ENCODE data around the gene MYOF. TPM values are rescaled to one million over a fixed set of nuclear protein-coding genes. Genes with fewer than 3 reads are reported as not detected.

MYOF gene
- total and polyA plus RNA-seq, 10 of the 15 experiments (the other 5 are each of a cell fraction or from before 2014, with no cell fraction given): 0.02 to 0.59 (median 0.17) TPM

- H4K20me1 ChIP-seq (ENCODE audit: control insufficient read depth, insufficient read depth): no peaks in the 10 kb centered on the region
- H3K4me2 ChIP-seq (ENCODE audit: control insufficient read depth, insufficient read depth): no peak overlapping the region
- DNase-seq (ENCODE audit: low read depth, low spot score) (no peak), ATAC-seq (no peak), FAIRE-seq (no peak)
- H3K9me3 ChIP-seq (replicated peaks; ENCODE audit: control insufficient read depth, insufficient read depth, low read length): no peaks in the 10 kb centered on the region
- no peaks in the 10 kb centered on the region; a peak in 1 of 4 replicates for H3K27me3 ChIP-seq (replicated peaks in 1 of 2; ENCODE audit: control insufficient read depth in 2 of 2, insufficient read depth in 2 of 2, low read length in 1 of 2)
- no peak overlapping the region for H3K9ac ChIP-seq (ENCODE audit: control insufficient read depth, insufficient read depth, low read length)
- H3K4me3 ChIP-seq: no peak overlapping the region
- in situ Hi-C loops (cut with MboI): no loop called here
- no peak overlapping the region for H3K27ac ChIP-seq (ENCODE audit: control insufficient read depth, insufficient read depth)
- 51% methylated on average over 6 of the region's 8 CpGs for WGBS (ENCODE audit: insufficient coverage, insufficient replicate concordance, low lambda C conversion rate, missing lambda C conversion rate)
- CTCF ChIA-PET: interaction anchor here (0.7 to 3.5 kb wide), 2 partner anchors 25 to 30 kb away, joined by 5 to 12 read pairs; partner anchors contain the start of gene MYOF
- POLR2A ChIA-PET: interaction anchor here (0.7 kb wide), 1 partner anchor 295 kb away, joined by 3 read pairs; no protein-coding TSS in a partner anchor
- H3K4me1 ChIP-seq (ENCODE audit: control insufficient read depth, insufficient read depth, low read length): no peaks in the 10 kb centered on the region
- RAD21 ChIA-PET (ENCODE audit: unreplicated experiment): interaction anchor here (1.5 kb wide), 1 partner anchor 81 kb away, joined by 5 read pairs; no protein-coding TSS in a partner anchor
- intact Hi-C loops (cut with micrococcal nuclease; ENCODE audit: unreplicated experiment): no loop called here
- SMC1A ChIA-PET (ENCODE audit: uncharacterized antibody, unreplicated experiment): interaction anchor here (0.5 to 1.7 kb wide), 3 partner anchors 15 to 80 kb away, joined by 3 to 4 read pairs (median 3); no protein-coding TSS in a partner anchor
- no peaks in the 10 kb centered on the region for H3K79me2 ChIP-seq (ENCODE audit: control insufficient read depth, insufficient read depth, low read length)
- no peak overlapping the region for H2AFZ ChIP-seq (ENCODE audit: control insufficient read depth, low read depth, low read length)
- H3K36me3 ChIP-seq (ENCODE audit: control insufficient read depth in 2 of 2, insufficient read depth in 2 of 2, low read length in 1 of 2): no peaks in the 10 kb centered on the region
- BruUV-seq (replicated peaks): no TSS peak
- TF ChIP-seq RFX5 (IDR thresholded peaks at IDR 0.05; ENCODE audit: low read depth, low read length) (no peak), NFYA (IDR thresholded peaks at IDR 0.05; ENCODE audit: borderline replicate concordance, low read depth, low read length) (no peak), TCF12 (IDR thresholded peaks at IDR 0.05; ENCODE audit: low read depth, low read length) (no peak), STAT1 (conservative IDR thresholded peaks at IDR 0.05) (no peak), SIN3A (IDR thresholded peaks at IDR 0.05; ENCODE audit: low read depth, low read length) (no peak), ATF7 (IDR thresholded peaks at IDR 0.05; ENCODE audit: low read depth) (no peak), ZNF24 (IDR thresholded peaks at IDR 0.05) (no peak), POLR2A (IDR thresholded peaks at IDR 0.05; ENCODE audit: low read depth, low read length) (no peak), ZNF687 (IDR thresholded peaks at IDR 0.05) (no peak), CUX1 (IDR thresholded peaks at IDR 0.05; ENCODE audit: insufficient replicate concordance, low read depth, low read length) (no peak), RCOR1 (conservative IDR thresholded peaks at IDR 0.05; ENCODE audit: low read depth, low read length) (no peak), CHD1 (IDR thresholded peaks at IDR 0.05; ENCODE audit: low read depth, low read length) (no peak), ZZZ3 (IDR thresholded peaks at IDR 0.05; ENCODE audit: control insufficient read depth, insufficient read length, low read depth) (no peak)
- TF ChIP-seq, protein P1, sequence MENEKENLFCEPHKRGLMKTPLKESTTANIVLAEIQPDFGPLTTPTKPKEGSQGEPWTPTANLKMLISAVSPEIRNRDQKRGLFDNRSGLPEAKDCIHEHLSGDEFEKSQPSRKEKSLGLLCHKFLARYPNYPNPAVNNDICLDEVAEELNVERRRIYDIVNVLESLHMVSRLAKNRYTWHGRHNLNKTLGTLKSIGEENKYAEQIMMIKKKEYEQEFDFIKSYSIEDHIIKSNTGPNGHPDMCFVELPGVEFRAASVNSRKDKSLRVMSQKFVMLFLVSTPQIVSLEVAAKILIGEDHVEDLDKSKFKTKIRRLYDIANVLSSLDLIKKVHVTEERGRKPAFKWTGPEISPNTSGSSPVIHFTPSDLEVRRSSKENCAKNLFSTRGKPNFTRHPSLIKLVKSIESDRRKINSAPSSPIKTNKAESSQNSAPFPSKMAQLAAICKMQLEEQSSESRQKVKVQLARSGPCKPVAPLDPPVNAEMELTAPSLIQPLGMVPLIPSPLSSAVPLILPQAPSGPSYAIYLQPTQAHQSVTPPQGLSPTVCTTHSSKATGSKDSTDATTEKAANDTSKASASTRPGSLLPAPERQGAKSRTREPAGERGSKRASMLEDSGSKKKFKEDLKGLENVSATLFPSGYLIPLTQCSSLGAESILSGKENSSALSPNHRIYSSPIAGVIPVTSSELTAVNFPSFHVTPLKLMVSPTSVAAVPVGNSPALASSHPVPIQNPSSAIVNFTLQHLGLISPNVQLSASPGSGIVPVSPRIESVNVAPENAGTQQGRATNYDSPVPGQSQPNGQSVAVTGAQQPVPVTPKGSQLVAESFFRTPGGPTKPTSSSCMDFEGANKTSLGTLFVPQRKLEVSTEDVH (IDR thresholded peaks at IDR 0.05; ENCODE audit: low read depth, partially characterized antibody): no peak
These were observed 24.6 kb downstream of the MYOF start for GRCh38 chr10:93457511-93457910.

All from GM12878 (cell line).